ENCODE data around the gene PSENEN. TPM values are rescaled to one million over a fixed set of nuclear protein-coding genes. Genes with fewer than 3 reads are reported as not detected.

PSENEN gene
- total and polyA plus RNA-seq, 2 of the 8 experiments (the other 6 are each of a cell fraction or from before 2014, with no cell fraction given) = 66.7 to 75.3 TPM

- TF ChIP-seq HDAC2 (IDR thresholded peaks at IDR 0.05; ENCODE audit: borderline replicate concordance in 1 of 2, low read depth in 2 of 2, low read length in 2 of 2) (0 out of 4 replicates have a peak, but pooled peaks of 1 of the 2 experiments have one; percentile 3), KDM5A (IDR thresholded peaks at IDR 0.05; ENCODE audit: low read length) (0 out of 2 replicates have a peak, but pooled peaks have one; percentile 55), EGR1 (IDR thresholded peaks at IDR 0.05; ENCODE audit: borderline replicate concordance, low read depth, low read length) (peak; percentile 76), SP2 (IDR thresholded peaks at IDR 0.05; ENCODE audit: low read length) (peak; percentile 94), POLR2A (IDR thresholded peaks at IDR 0.05; ENCODE audit: control extremely low read depth in 1 of 2, low read depth in 2 of 2, low read length in 2 of 2) (peak in 1 of 2 experiments; percentile 77; a peak in 2 of 3 replicates), YY1 (IDR thresholded peaks at IDR 0.05; ENCODE audit: low read depth, low read length) (peak; percentile 66; the same call in 1 of the 2 replicates), KDM4A (IDR thresholded peaks at IDR 0.05; ENCODE audit: low read depth, low read length, severe bottlenecking) (peak; percentile 45), ASH2L (IDR thresholded peaks at IDR 0.05; ENCODE audit: low read length) (peak; percentile 42), RBBP5 (IDR thresholded peaks at IDR 0.05; ENCODE audit: borderline replicate concordance, low read depth, low read length) (no peak), CREB1 (IDR thresholded peaks at IDR 0.05) (peak; percentile 29; the same call in 1 of the 2 replicates), SAP30 (IDR thresholded peaks at IDR 0.05; ENCODE audit: insufficient read depth, insufficient replicate concordance, low read length) (peak; percentile 80), PHF8 (conservative IDR thresholded peaks at IDR 0.05; ENCODE audit: low read depth, low read length) (peak; percentile 84), BCL11A (IDR thresholded peaks at IDR 0.05; ENCODE audit: low read depth in 2 of 2, low read length in 2 of 2) (no peak), SP1 (IDR thresholded peaks at IDR 0.05; ENCODE audit: low read depth, low read length) (peak; percentile 100), ZNF274 (IDR thresholded peaks at IDR 0.05; ENCODE audit: borderline replicate concordance, extremely low read depth, low read length) (no peak), CHD2 (IDR thresholded peaks at IDR 0.05; ENCODE audit: low read length) (peak; percentile 97), SIX5 (IDR thresholded peaks at IDR 0.05; ENCODE audit: low read depth, low read length) (peak; percentile 67), POLR2AphosphoS5 (IDR thresholded peaks at IDR 0.05; ENCODE audit: low read depth, low read length) (peak; percentile 61)
Measured at GRCh38 chr19:35757749-35758608, 12.5 kb downstream of the PSENEN start, which contains the start of gene PROSER3 (continued).

Measured in H1 (cell line).